DOHH2 (cell line): ENCODE data around the gene NTNG2.

ENCODE experiments used
- H3F3A ChIP-seq: fragments of 200-600 bp; sonication (generic), shearing (Covaris generic); 2 replicates; pipeline ENCODE4 v1.6.0; 2016; ENCODE audit warnings: antibody characterized with exemption, mild to moderate bottlenecking; ENCODE audit not compliant: control insufficient read depth, insufficient read depth
- H3K27ac ChIP-seq: fragments of 200-600 bp; sonication (generic); 2 replicates; pipeline ENCODE4 v1.5.1; 2014; ENCODE audit warnings: low read depth, mild to moderate bottlenecking, low read length, moderate library complexity
- H3K27me3 ChIP-seq: fragments of 200-600 bp; sonication (generic); 2 replicates; pipeline ENCODE4 v1.6.1; 2014; ENCODE audit warnings: mild to moderate bottlenecking, low read length, mixed read lengths; ENCODE audit not compliant: control insufficient read depth
- H3K36me3 ChIP-seq: fragments of 200-600 bp; sonication (generic); 2 replicates; pipeline ENCODE4 v1.6.1; 2014; ENCODE audit warnings: mild to moderate bottlenecking, low read length, moderate library complexity, mixed read lengths; ENCODE audit not compliant: control insufficient read depth
- H3K4me1 ChIP-seq: fragments of 200-600 bp; sonication (generic); 2 replicates; pipeline ENCODE4 v1.6.1; 2014; ENCODE audit warnings: mild to moderate bottlenecking, low read length, mixed read lengths; ENCODE audit not compliant: control insufficient read depth
- H3K4me2 ChIP-seq: fragments of 200-600 bp; sonication (generic); 2 replicates; pipeline ENCODE4 v1.6.0; 2014; ENCODE audit warnings: mild to moderate bottlenecking, low read length, moderate library complexity
- H3K4me3 ChIP-seq: fragments of 200-600 bp; sonication (generic); 2 replicates; pipeline ENCODE4 v1.5.1; 2014; ENCODE audit warnings: mild to moderate bottlenecking, low read length, mixed read lengths
- H3K79me2 ChIP-seq: fragments of 200-600 bp; sonication (generic); 2 replicates; pipeline ENCODE4 v1.6.1; 2014; ENCODE audit warnings: mild to moderate bottlenecking, low read length, mixed read lengths; ENCODE audit not compliant: control insufficient read depth
- H3K9me2 ChIP-seq: fragments of 200-600 bp; sonication (generic); replicated peaks from 2 replicates; pipeline ENCODE4 v1.6.1; 2014; ENCODE audit warnings: mild to moderate bottlenecking, low read length, mixed read lengths; ENCODE audit not compliant: control insufficient read depth
- H3K9me3 ChIP-seq: fragments of 200-600 bp; sonication (generic); 2 replicates; pipeline ENCODE4 v1.6.1; 2014; ENCODE audit warnings: antibody characterized with exemption, low read length, mixed read lengths; ENCODE audit not compliant: control insufficient read depth, insufficient read depth
- H4K20me1 ChIP-seq: fragments of 200-600 bp; sonication (generic); 2 replicates; pipeline ENCODE4 v1.6.0; 2014; ENCODE audit warnings: low read depth, mild to moderate bottlenecking, antibody characterized with exemption, low read length, moderate library complexity; ENCODE audit not compliant: control insufficient read depth, insufficient read depth
- EZH2phosphoT487 ChIP-seq: fragments of 200-600 bp; sonication (generic); IDR thresholded peaks from 2 replicates; pipeline ENCODE4 v1.6.1; 2017; ENCODE audit warnings: borderline replicate concordance, mild to moderate bottlenecking, antibody characterized with exemption, low read length, moderate library complexity, mixed read lengths
- TF ChIP-seq, protein P1 (sequence below): fragments of 200-600 bp; sonication (generic); IDR thresholded peaks from one replicate; pipeline ENCODE4 v1.5.1; 2014; ENCODE audit warnings: antibody characterized with exemption, mild to moderate bottlenecking, low read depth, low read length; ENCODE audit not compliant: poor library complexity, severe bottlenecking

The NTNG2 gene

GRCh38 chr9:132157347-132158116, 4.3 kb upstream of the NTNG2 start:
- no peaks in the 10 kb centered on the region for H3K9me3 ChIP-seq
- no peak overlapping the region for H3K4me2 ChIP-seq
- H3K79me2 ChIP-seq, result no peaks in the 10 kb centered on the region
- H3K27ac ChIP-seq, result no peak overlapping the region
- H3K9me2 ChIP-seq, result no peaks in the 10 kb centered on the region
- peaks cover 23% of the 10 kb centered on the region; the same call in 1 of the 2 replicates for H3K4me1 ChIP-seq
- peaks cover 56% of the 10 kb centered on the region for H3K27me3 ChIP-seq
- no peaks in the 10 kb centered on the region for H4K20me1 ChIP-seq
- no peaks in the 10 kb centered on the region for H3K36me3 ChIP-seq
- no peak overlapping the region for H3K4me3 ChIP-seq
- TF ChIP-seq, protein P1, sequence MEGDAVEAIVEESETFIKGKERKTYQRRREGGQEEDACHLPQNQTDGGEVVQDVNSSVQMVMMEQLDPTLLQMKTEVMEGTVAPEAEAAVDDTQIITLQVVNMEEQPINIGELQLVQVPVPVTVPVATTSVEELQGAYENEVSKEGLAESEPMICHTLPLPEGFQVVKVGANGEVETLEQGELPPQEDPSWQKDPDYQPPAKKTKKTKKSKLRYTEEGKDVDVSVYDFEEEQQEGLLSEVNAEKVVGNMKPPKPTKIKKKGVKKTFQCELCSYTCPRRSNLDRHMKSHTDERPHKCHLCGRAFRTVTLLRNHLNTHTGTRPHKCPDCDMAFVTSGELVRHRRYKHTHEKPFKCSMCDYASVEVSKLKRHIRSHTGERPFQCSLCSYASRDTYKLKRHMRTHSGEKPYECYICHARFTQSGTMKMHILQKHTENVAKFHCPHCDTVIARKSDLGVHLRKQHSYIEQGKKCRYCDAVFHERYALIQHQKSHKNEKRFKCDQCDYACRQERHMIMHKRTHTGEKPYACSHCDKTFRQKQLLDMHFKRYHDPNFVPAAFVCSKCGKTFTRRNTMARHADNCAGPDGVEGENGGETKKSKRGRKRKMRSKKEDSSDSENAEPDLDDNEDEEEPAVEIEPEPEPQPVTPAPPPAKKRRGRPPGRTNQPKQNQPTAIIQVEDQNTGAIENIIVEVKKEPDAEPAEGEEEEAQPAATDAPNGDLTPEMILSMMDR, result no peak
- TF ChIP-seq EZH2phosphoT487, result no peak
- H3F3A ChIP-seq, result no peaks in the 10 kb centered on the region

DNA sequence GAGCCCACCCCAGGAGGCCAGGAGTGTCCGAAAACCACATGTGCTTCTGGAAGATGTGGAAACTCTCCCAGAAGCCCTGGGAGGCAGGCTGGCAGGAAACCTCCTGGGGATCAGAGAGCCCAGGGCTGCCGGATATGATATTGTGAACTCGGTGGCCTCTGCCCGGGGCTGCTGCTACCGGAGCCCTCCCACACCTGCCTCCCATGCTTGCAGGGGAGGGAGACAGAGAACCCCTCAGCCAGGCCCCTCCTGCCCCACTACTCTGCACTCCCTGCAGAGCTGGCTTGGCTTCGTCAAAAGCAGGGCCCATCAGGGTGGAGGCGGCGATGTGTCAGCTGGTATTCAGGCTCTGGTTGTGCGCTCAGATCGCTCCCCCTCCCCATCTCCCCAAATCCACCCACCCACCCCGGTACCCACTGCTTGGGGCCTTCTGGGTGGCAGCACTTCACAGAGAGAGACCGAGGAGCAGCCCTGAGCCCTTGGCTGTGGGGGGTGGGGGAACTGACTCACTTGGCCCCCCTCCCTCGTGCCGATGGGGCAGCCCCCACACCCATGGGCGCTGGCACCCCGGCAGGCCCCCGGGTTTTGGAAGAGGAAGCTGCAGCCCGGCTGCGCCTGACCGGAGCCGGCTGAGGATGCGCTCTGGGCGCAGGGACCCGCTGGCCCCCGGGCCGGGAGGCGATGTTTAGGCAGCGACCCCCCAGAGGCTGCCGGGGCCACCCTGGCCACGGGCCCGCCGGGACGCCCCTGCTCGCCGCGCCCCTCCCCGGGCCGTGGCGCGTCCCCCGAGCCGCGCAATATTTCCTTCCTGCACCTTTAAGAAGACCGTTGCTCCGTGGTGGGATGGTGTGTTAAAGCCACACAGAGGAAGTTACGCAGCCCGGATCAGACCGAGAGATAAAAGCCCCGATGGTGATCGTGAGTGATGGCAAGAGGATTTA, 786 bp upstream of the NTNG2 start:
- no peaks in the 10 kb centered on the region for H3K36me3 ChIP-seq
- H3F3A ChIP-seq, result no peaks in the 10 kb centered on the region
- peak overlapping the region; percentile 53 for H3K4me3 ChIP-seq
- no peaks in the 10 kb centered on the region for H3K9me2 ChIP-seq
- H3K79me2 ChIP-seq, result no peaks in the 10 kb centered on the region
- peaks cover 28% of the 10 kb centered on the region for H3K4me1 ChIP-seq
- no peaks in the 10 kb centered on the region for H4K20me1 ChIP-seq
- TF ChIP-seq, protein P1, result no peak
- 0 out of 2 replicates have a peak, but pooled peaks have one; percentile 54 for TF ChIP-seq EZH2phosphoT487
- H3K27me3 ChIP-seq, result peaks cover 73% of the 10 kb centered on the region
- no peaks in the 10 kb centered on the region for H3K9me3 ChIP-seq
- no peak overlapping the region for H3K27ac ChIP-seq
- H3K4me2 ChIP-seq, result peak overlapping the region; percentile 49

- Histone ChIP-seq H3F3A (no peaks in the 10 kb centered on the region), H3K9me3 (no peaks in the 10 kb centered on the region), H3K4me3 (peak overlapping the region; percentile 67), H3K9me2 (no peaks in the 10 kb centered on the region), H4K20me1 (no peaks in the 10 kb centered on the region), H3K4me2 (peak overlapping the region; percentile 64), H3K36me3 (no peaks in the 10 kb centered on the region), H3K79me2 (no peaks in the 10 kb centered on the region), H3K4me1 (peaks cover 28% of the 10 kb centered on the region), H3K27me3 (peaks cover 78% of the 10 kb centered on the region), H3K27ac (no peak overlapping the region)
- peak; percentile 48; the same call in 1 of the 2 replicates for TF ChIP-seq EZH2phosphoT487
- TF ChIP-seq, protein P1, result no peak
Observed at GRCh38 chr9:132162764-132163456, 1.1 kb downstream of the NTNG2 start.
